Mammary epithelial cell (primary cell): ENCODE results near the gene EPN3.

Source experiments
- EZH2 ChIP-seq: IDR thresholded peaks from 2 replicates; pipeline ENCODE4 v1.6.1; 2012; ENCODE audit warnings: low read length, inconsistent platforms, borderline replicate concordance
- TF ChIP-seq, protein P1 (sequence below), 2 donors: IDR thresholded peaks in 1 of 2; conservative IDR thresholded peaks in 1 of 2; 2 replicates each; pipeline ENCODE4 v1.5.1; 2011 to 2012; ENCODE audit warnings: inconsistent platforms in 2 of 2, low read length in 2 of 2, mild to moderate bottlenecking in 2 of 2, control low read depth in 1 of 2, low read depth in 1 of 2; ENCODE audit not compliant: insufficient read depth in 1 of 2; ENCODE audit errors: extremely low read depth in 1 of 2

- TF ChIP-seq, protein P1, sequence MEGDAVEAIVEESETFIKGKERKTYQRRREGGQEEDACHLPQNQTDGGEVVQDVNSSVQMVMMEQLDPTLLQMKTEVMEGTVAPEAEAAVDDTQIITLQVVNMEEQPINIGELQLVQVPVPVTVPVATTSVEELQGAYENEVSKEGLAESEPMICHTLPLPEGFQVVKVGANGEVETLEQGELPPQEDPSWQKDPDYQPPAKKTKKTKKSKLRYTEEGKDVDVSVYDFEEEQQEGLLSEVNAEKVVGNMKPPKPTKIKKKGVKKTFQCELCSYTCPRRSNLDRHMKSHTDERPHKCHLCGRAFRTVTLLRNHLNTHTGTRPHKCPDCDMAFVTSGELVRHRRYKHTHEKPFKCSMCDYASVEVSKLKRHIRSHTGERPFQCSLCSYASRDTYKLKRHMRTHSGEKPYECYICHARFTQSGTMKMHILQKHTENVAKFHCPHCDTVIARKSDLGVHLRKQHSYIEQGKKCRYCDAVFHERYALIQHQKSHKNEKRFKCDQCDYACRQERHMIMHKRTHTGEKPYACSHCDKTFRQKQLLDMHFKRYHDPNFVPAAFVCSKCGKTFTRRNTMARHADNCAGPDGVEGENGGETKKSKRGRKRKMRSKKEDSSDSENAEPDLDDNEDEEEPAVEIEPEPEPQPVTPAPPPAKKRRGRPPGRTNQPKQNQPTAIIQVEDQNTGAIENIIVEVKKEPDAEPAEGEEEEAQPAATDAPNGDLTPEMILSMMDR (conservative IDR thresholded peaks at IDR 0.05 in 1 of 2, IDR thresholded peaks at IDR 0.05 in 1 of 2; ENCODE audit: extremely low read depth in 1 of 2, insufficient read depth in 1 of 2, low read depth in 1 of 2, low read length in 2 of 2), result no peak
- no peak for TF ChIP-seq EZH2
Measured at GRCh38 chr17:50536683-50537646, 4.4 kb downstream of the EPN3 start.
